Neural crest cell (in vitro differentiated cells): ENCODE results near the gene SPEN. TPM values are rescaled to one million over a fixed set of nuclear protein-coding genes. Genes with fewer than 3 reads are reported as not detected.
A peak's percentile ranks its signal among the peaks of the same experiment; 100 is the strongest.

Experiments
- DNase-seq: peaks from one replicate; pipeline ENCODE4 v3.0.0; 2021; ENCODE audit warnings: low read depth, mixed read lengths, low spot score
- H3K27ac Mint-ChIP-seq: one replicate; pipeline ENCODE4 v1.8.0; 2021; ENCODE audit warnings: mild to moderate bottlenecking, mixed read lengths; ENCODE audit not compliant: unreplicated experiment
- H3K27me3 Mint-ChIP-seq: 2 replicates; pipeline ENCODE4 v1.8.0; 2021; ENCODE audit warnings: low read depth, mild to moderate bottlenecking, mixed read lengths
- H3K36me3 Mint-ChIP-seq: 2 replicates; pipeline ENCODE4 v1.8.0; 2021; ENCODE audit warnings: low read depth, mild to moderate bottlenecking, mixed read lengths
- H3K4me1 Mint-ChIP-seq: 2 replicates; pipeline ENCODE4 v1.8.0; 2021; ENCODE audit warnings: mixed read lengths
- H3K4me3 Mint-ChIP-seq: one replicate; pipeline ENCODE4 v1.8.0; 2021; ENCODE audit warnings: mild to moderate bottlenecking, mixed read lengths
- H3K9me3 Mint-ChIP-seq: 2 replicates; pipeline ENCODE4 v1.8.0; 2021; ENCODE audit warnings: mixed read lengths
- CTCF ChIP-seq: fragments of 200-600 bp; sonication (generic); conservative IDR thresholded peaks from 2 replicates; pipeline ENCODE4 v1.5.0; 2021; ENCODE audit warnings: antibody characterized with exemption, mild to moderate bottlenecking
- total RNA-seq: library from RNA; stranded (reverse); gene quantifications from 2 replicates; pipeline ENCODE4 v1.2.1, GENCODE V29; 2021

SPEN gene
- total RNA-seq, 1 donor from 2014 or later, result 69.4 TPM

- peaks cover 31% of the 10 kb centered on the region for H3K4me1 Mint-ChIP-seq
- no peaks in the 10 kb centered on the region for H3K9me3 Mint-ChIP-seq
- DNase-seq, result no peak
- no peaks in the 10 kb centered on the region for H3K27me3 Mint-ChIP-seq
- TF ChIP-seq CTCF, result no peak
- H3K4me3 Mint-ChIP-seq, result no peak overlapping the region
- no peak overlapping the region for H3K27ac Mint-ChIP-seq
- H3K36me3 Mint-ChIP-seq, result no peaks in the 10 kb centered on the region
These were observed 34.5 kb downstream of the SPEN start for GRCh38 chr1:15881961-15882360.

GRCh38 chr1:15882665-15883064 lies 35.2 kb downstream of the SPEN start:
- DNase-seq, result no peak
- Mint-ChIP-seq H3K9me3 (no peaks in the 10 kb centered on the region), H3K36me3 (no peaks in the 10 kb centered on the region), H3K4me1 (peaks cover 31% of the 10 kb centered on the region), H3K4me3 (no peak overlapping the region), H3K27me3 (no peaks in the 10 kb centered on the region), H3K27ac (no peak overlapping the region)
- no peak for TF ChIP-seq CTCF

GRCh38 chr1:15883326-15883725 lies 35.8 kb downstream of the SPEN start:
- TF ChIP-seq CTCF, result no peak
- DNase-seq, result no peak
- Mint-ChIP-seq H3K9me3 (no peaks in the 10 kb centered on the region), H3K36me3 (no peaks in the 10 kb centered on the region), H3K27ac (no peak overlapping the region), H3K4me1 (peaks cover 31% of the 10 kb centered on the region), H3K27me3 (no peaks in the 10 kb centered on the region), H3K4me3 (no peak overlapping the region)

- H3K4me3 Mint-ChIP-seq, result no peak overlapping the region
- no peaks in the 10 kb centered on the region for H3K9me3 Mint-ChIP-seq
- H3K4me1 Mint-ChIP-seq, result peaks cover 27% of the 10 kb centered on the region
- no peaks in the 10 kb centered on the region for H3K36me3 Mint-ChIP-seq
- H3K27me3 Mint-ChIP-seq, result no peaks in the 10 kb centered on the region
- no peak for TF ChIP-seq CTCF
- H3K27ac Mint-ChIP-seq, result no peak overlapping the region
- no peak for DNase-seq
These were observed 37.0 kb downstream of the SPEN start for GRCh38 chr1:15884477-15884876.

GRCh38 chr1:15885269-15885668 lies 37.8 kb downstream of the SPEN start:
- no peak overlapping the region for H3K4me3 Mint-ChIP-seq

More at GRCh38 chr1:15885269-15885668, 37.8 kb downstream of the SPEN start:
- peak overlapping the region; percentile 71 for H3K27ac Mint-ChIP-seq
- H3K36me3 Mint-ChIP-seq, result peaks cover 2% of the 10 kb centered on the region
- no peak for TF ChIP-seq CTCF
- H3K27me3 Mint-ChIP-seq, result no peaks in the 10 kb centered on the region
- no peak for DNase-seq
- H3K9me3 Mint-ChIP-seq, result no peaks in the 10 kb centered on the region
- peaks cover 26% of the 10 kb centered on the region for H3K4me1 Mint-ChIP-seq
